RWPE1 (cell line): ENCODE measurements around the gene ANKRD11.
"Not testable (repeated sequence)": the region's sequence is repeated elsewhere in the genome, so short reads cannot be mapped to it uniquely, and the experiment has no call there.

Experiments used
- CTCF ChIA-PET: fragments of 350-600 bp; sonication (Branson Sonifier 250); formaldehyde crosslinking; extraction: SDS; loops from one replicate; lab custom pipeline; 2021; lab: Yijun Ruan, JAX
- POLR2A ChIA-PET: fragments of 400-600 bp; formaldehyde crosslinking; extraction: SDS; loops from one replicate; lab custom pipeline; 2020; ENCODE audit warnings: antibody characterized with exemption; ENCODE audit not compliant: low non-redundant PET; lab: Yijun Ruan, JAX
- DNase-seq: peaks from one replicate; pipeline ENCODE4 v3.0.0; 2012; ENCODE audit warnings: low spot score
- H3K27ac ChIP-seq: fragments of 450-650 bp; 2 replicates; pipeline ENCODE4 v1.5.1; 2017
- TF ChIP-seq, protein P1 (sequence below): fragments of 450-650 bp; conservative IDR thresholded peaks from 2 replicates; pipeline ENCODE4 v1.5.1; 2017; ENCODE audit warnings: low read depth, mild to moderate bottlenecking

Gene ANKRD11

DNA sequence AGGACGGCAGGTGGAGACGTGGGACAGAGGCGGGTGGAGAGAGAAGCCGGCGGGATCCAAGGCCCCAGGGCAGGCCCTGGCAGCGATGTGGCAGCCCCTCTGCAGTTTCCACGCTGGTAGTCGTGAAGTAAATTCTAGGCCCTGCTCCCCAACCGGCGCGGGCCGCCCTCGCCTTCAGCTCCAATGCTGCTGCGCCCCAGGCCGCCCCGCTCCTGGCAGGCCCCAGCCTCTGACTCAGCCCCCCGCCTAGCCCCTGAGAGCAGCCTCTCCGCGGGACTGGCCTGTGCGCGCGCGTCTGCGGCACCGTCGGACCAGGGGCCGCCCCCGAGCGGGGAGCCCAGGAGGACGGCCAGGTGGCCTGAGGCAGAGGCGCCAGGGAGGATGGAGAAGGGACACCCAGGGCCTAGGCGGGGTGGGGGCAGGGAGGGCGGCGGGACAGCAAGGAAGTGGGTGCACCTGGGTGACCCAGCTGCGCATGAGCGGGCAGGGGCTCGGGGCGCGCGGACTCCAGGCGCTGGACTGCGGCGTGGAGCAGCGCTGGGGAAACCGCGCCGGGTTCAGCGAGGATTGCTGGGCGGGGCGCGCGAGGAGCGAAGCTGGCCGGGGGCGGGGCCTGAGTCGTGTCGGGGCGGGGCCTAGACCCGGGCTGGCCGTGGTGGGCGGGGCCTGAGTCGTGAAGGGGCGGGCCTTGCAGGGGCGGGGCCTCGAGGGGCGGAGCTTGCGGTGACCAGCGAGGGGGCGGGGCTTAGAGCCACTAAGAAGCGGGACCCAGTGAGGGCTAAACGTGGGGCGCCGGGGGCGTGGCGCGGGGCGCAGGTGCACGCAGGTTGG lies 243.2 kb downstream of the ANKRD11 start:
- CTCF ChIA-PET, result interaction anchor here (0.6 kb wide), 1 partner anchor 97 kb away, joined by 3 read pairs; no protein-coding TSS in a partner anchor
- TF ChIP-seq, protein P1, sequence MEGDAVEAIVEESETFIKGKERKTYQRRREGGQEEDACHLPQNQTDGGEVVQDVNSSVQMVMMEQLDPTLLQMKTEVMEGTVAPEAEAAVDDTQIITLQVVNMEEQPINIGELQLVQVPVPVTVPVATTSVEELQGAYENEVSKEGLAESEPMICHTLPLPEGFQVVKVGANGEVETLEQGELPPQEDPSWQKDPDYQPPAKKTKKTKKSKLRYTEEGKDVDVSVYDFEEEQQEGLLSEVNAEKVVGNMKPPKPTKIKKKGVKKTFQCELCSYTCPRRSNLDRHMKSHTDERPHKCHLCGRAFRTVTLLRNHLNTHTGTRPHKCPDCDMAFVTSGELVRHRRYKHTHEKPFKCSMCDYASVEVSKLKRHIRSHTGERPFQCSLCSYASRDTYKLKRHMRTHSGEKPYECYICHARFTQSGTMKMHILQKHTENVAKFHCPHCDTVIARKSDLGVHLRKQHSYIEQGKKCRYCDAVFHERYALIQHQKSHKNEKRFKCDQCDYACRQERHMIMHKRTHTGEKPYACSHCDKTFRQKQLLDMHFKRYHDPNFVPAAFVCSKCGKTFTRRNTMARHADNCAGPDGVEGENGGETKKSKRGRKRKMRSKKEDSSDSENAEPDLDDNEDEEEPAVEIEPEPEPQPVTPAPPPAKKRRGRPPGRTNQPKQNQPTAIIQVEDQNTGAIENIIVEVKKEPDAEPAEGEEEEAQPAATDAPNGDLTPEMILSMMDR, result no peak
- POLR2A ChIA-PET, result interaction anchor here (0.6 kb wide), 1 partner anchor 147 kb away, joined by 10 read pairs; no protein-coding TSS in a partner anchor
- DNase-seq, result peak; percentile 95
- peak overlapping the region; percentile 76 for H3K27ac ChIP-seq

DNA sequence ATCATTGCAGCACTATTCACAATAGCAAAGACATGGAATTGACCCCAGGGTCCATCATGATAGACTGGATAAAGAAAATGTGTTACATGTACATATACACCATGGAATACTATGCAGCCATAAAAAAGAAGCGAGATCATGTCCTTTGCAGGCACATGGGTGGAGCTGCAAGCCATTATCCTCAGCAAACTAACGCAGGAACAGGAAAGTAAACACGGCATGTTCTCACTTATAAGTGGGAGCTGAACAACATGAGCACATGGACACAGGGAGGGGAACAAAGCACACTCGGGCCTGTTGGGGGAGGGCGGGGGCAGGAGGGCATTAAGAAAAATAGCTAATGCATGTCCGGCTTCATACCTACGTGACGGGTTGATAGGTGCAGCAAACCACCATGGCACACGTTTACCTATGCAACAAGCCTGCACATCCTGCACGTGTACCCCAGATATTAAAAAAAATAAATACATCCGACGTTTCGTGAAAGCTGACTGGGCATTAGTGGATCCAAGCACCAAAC lies 243.9 kb downstream of the ANKRD11 start:
- peak overlapping the region; percentile 76 for H3K27ac ChIP-seq
- CTCF ChIA-PET, result interaction anchor here (0.6 kb wide), 1 partner anchor 98 kb away, joined by 3 read pairs; no protein-coding TSS in a partner anchor
- no peak for DNase-seq
- TF ChIP-seq, protein P1, result no peak
- POLR2A ChIA-PET, result interaction anchor here (0.6 kb wide), 1 partner anchor 146 kb away, joined by 10 read pairs; no protein-coding TSS in a partner anchor

GRCh38 chr16:89244754-89245153 lies 245.6 kb downstream of the ANKRD11 start:
- TF ChIP-seq, protein P1, result no peak
- peak overlapping the region; percentile 23; the same call in 1 of the 2 replicates for H3K27ac ChIP-seq
- DNase-seq, result no peak
- ChIA-PET POLR2A (no interaction called here), CTCF (interaction anchor here (0.6 kb wide), 1 partner anchor 253 kb away, joined by 3 read pairs; no protein-coding TSS in a partner anchor)

GRCh38 chr16:89244264-89244663 lies 246.1 kb downstream of the ANKRD11 start:
- peak overlapping the region; percentile 23; the same call in 1 of the 2 replicates for H3K27ac ChIP-seq
- POLR2A ChIA-PET, DNase-seq: not testable (repeated sequence)
- CTCF ChIA-PET, result interaction anchor here (0.6 kb wide), 1 partner anchor 254 kb away, joined by 3 read pairs; no protein-coding TSS in a partner anchor

DNA sequence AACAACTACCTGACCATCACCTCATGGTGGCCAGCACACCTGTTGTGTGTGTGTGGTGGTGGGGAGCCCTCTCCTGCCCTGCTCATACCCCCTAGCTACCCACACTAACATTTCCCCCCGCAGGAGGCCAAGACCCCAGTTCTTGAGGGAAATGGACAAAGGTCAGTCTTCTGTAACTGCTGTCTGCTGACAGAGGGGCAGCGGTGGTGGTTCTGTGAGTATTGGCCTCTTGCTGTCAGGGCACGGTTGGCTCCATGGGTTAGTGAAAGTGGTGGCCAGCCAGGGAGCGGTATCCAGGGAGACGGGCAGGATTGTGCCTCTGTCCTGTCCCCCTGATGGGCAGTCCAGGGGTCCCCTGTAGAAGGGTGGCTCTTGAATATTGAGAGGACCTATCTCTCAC lies 246.7 kb downstream of the ANKRD11 start:
- DNase-seq, result no peak
- peak overlapping the region; percentile 5; the same call in 1 of the 2 replicates for H3K27ac ChIP-seq
- ChIA-PET POLR2A (no interaction called here), CTCF (no interaction called here)
- TF ChIP-seq, protein P1, result no peak

DNA sequence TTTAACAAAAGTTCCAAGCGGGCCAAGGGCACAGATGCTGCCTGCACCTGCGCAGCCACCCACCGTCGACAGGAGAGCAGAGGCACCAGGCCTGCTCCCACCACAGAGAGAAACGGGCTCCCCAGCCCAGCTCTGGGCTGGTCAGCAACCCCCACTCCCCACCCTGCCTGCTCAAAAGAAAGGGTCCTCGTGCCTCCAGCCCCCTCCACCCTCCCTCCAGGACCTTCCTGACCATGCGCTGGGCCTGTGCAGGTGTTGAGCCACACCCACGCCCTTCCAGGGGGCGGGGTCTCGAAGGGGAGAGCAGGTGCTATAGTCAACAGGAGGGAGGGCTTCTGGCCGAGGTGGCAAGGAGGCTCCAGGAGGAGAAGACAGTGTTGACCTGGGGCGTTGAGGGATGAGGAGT lies 247.6 kb downstream of the ANKRD11 start:
- H3K27ac ChIP-seq, result no peak overlapping the region
- POLR2A ChIA-PET, result no interaction called here
- CTCF ChIA-PET, result no interaction called here
- no peak for DNase-seq
- TF ChIP-seq, protein P1, result no peak
